Activated CD4-positive, alpha-beta T cell treated with anti-CD3 and anti-CD28 coated beads for 4 hours (primary cell): Measurements from ENCODE around the gene APOLD1.
"Not testable (repeated sequence)": the region's sequence is repeated elsewhere in the genome, so short reads cannot be mapped to it uniquely, and the experiment has no call there.

Experiments used
- DNase-seq, 2 donors: peaks; one replicate each; pipeline ENCODE4 v3.0.0-alpha.2; 2020

APOLD1 gene

DNA sequence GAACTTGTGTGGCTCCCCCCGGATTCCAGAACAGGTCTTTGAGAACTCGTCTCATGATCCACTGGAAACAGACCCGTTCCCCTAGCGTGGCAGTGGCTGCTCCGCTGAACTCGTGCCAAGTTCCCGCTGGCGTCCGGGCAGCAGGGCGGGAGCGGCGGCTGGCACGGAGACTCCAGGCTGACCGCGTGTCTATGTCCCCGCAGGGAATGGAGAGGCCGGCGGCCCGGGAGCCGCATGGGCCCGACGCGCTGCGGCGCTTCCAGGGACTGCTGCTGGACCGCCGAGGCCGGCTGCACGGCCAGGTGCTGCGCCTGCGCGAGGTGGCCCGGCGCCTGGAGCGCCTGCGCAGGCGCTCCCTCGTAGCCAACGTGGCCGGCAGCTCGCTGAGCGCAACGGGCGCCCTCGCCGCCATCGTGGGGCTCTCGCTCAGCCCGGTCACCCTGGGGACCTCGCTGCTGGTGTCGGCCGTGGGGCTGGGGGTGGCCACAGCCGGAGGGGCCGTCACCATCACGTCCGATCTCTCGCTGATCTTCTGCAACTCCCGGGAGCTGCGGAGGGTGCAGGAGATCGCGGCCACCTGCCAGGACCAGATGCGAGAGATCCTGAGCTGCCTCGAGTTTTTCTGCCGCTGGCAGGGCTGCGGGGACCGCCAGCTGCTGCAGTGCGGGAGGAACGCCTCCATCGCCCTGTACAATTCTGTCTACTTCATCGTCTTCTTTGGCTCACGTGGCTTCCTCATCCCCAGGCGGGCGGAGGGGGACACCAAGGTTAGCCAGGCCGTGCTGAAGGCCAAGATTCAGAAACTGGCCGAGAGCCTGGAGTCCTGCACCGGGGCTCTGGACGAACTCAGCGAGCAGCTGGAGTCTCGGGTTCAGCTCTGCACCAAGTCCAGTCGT, 1.5 kb downstream of the APOLD1 start:
- DNase-seq, result peak; percentile 63 to 77

DNA sequence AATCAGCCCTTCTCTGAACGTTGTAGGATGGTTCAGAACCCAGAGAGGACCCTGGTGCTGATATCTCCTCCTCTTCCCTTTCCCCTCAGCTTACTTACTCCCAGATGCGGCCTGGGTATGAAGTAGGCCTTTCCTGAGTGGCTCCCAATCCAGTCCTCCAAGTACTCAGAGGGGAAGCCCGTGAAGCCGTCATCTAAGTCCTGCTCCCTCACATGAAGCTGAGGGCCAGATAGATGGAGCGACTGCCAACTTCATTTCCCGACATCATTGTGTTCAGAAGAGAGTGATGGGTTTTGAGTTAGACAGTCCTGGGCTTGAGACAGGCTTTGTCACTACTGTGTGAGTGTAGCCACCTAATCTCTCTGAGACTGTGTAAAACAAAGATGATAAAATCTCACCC, 2.7 kb downstream of the APOLD1 start:
- DNase-seq, result no peak

DNA sequence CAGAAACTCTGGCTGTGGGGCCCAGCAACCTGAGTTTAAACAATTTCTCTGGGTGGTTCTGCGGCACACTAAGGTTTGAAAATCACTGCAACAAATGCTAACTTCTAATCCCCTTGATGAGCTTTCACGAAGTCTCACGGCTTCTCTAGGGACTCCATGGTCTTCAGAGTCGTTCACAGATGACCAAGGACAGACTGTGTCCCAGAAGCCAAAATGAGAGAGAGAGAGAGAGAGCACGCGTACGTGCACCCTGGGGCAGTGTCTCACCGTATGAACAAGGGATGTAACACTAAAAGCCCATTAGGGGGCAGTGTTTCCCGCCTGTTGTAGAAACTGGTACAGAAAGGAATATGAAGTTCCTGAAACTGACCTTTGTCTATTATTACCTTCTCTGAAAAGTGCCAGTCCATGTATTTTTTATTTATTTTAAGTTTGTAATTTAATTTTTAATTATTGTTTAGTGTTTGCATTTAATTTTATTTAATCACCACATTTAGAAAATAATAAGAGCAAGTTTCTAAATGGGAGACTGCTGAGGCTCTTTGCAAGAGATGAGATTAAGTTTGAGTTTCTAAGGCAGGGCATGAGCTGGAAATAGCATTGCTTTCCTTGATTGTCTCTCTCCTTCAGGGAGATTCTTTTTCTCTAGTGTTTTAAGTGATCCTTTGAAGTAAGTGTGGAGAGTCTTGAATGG, 3.4 kb downstream of the APOLD1 start:
- DNase-seq, result peak; percentile 62 to 65

DNA sequence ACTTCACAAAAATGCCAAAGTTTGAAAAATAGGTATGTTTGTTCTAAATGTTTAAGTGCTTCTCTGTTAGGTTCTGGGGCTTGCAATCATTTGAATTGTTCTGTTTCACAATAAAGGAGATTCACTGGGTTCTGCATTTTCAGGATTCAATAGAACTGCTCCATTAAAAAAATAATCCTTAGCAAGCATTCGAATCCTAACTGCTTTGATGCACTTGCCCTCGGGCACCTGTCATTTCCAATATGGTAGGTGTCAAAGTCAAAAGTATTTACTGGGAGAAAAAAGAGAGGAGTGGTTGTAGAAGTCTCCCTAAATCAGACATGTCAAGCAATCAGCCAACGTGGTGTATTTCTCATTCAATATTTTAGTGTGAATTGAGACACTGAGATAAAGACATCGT, 5.5 kb downstream of the APOLD1 start:
- DNase-seq, result no peak

DNA sequence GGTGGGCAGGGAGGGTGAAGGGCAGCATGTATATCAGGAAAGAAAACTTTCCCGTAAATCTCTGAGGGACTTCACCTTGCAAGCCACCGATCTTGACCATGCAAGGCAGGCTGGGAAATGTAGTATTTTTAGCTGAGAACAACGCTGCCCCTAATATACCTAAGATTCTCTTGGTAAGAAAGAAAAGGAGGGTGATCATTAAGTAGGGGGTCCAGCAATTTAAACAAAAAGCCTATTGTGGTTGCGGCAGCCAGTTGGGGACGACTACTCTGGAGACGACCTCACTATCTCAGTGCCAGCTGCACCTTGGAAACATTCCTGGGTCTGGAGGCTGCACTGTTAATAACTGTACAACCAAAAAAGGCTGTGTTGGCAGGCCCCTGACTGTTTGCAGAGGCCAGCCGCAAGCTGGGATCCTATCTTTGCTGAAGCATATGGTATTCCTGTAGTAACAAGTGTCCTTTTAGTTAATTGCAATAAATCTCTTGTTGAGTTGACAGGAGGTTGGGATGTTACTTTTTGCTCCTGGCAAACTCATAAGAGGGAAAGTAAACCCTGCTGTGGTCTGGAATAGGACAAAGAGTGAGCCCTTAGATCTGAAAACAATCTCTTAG, 6.4 kb downstream of the APOLD1 start:
- no peak for DNase-seq

DNA sequence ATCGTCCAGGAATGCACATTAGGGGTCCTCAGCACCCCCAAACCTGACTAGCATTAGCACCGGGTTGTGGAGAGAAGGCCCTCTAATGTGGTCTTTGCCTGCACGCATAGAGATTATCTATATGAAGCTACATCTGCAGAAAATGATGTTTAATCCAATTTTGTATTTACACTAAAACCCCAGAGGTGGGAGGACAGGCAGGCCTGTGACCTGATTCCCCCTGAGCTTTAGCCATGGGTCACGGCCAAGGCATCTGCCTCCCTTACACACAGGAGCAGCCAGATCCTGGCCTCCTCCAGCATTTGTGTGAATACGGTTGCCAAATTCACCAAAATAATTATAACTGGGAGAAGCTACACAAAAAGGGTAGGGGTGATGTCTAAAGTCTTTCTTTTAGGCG, 7.0 kb downstream of the APOLD1 start:
- DNase-seq, result no peak

DNA sequence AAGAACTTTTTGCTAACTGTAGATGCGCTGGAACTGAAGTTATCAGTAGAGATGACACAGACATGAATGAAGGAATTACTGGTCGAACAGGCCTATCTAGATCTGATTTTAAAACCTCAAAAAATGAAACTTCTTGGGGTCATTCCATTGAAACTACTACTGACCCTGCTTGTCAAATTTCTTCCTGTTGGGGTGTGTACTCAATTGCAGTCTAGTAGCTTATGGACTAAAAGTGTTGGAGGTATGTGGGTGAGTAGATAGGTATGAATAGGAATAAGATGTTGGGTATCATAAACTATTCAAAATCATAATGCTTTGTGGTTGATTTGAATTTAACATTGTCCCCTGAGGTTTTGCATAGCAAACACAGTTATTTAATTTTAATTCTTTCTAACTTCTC, 9.2 kb downstream of the APOLD1 start:
- no peak for DNase-seq

DNA sequence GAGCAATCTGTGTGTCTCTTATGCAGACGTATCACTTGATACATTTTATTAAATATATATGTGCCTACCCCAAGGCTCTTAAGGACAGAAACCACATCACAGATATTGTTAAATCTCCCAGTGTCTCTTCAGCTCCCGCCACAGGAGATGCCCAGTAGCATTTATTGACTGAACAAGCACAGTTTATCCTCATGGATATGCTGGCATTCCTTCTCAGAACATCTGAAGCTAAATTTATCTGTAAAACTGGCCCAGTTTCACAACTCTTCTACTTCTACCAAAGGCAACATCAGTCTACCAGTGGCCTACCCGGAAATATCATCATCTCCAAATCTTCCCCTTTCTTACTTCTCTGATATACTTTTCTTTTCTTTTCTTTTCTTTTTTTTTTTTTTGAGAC, 10.7 kb downstream of the APOLD1 start:
- no peak for DNase-seq

DNA sequence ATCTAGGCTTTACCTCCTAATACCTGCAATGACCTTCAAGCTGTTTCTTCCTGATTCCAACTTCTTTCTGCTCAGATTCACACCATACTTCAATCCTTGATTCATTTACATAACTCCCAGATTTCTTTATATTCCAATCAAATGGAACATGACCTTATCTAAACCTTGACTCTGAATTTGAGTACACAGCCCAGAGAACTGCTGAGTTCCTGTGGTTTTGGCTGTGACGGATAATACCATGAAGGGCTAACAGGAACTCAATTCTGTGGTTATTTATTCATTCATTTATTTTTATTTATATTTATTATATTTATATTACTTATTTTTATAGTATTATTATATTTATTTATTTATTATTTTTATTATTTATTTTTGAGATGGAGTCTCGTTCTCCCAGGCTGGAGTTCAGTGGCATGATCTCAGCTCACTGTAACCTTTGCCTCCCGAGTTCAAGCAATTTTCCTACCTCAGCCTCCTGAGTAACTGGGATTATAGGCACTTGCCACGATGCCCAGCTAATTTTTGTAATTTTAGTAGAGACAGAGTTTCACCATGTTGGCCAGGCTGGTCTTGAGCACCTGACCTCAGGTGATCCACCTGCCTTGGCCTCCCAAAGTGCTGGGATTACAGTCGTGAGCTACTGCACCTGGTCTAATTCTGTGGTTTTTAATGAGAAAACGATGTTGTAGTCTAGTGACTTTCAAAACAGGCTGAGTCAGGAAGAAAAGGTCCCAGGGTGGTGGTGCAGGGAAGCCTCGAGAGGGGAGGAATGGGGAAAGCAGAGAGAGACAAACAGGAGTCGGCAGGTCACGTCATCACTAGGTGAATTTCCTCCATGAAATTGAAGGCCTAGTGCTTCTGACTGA, 11.7 kb downstream of the APOLD1 start:
- no peak for DNase-seq

DNA sequence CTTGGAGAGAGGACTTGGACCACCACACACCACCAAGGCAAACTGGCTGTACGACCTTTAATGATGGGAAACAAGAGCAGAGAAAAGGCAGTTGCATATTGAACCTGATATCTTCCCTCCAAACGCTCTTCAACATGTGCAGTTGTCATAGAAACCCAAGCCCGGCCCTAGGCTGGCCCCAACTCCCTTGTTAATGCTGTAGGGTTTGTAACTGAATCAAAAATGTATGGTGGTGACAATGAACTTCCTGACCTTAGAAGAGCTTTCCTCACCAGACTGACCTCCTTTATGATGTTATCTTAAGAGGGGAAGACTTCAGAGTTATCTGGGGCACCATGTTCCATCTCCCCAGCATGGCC, 12.3 kb downstream of the APOLD1 start:
- no peak for DNase-seq

DNA sequence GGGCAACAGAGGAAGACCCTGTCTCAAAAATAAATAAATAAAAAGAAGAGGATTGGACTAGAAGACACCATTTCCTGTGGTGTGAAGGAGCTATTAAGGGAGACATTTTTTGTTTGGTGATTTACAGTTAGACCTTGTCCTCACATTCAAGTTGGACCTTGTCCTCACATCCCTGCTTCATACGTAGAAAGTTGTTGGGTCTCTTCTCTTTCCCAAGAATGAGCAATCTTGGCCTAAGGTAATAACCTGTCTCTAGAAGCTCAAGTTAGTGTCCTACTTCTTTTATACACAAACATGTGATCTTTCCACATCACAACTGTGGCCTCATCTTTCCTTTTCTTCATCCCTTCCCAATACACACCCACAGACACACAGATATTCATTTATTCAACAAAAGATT, 13.0 kb downstream of the APOLD1 start:
- no peak for DNase-seq

DNA sequence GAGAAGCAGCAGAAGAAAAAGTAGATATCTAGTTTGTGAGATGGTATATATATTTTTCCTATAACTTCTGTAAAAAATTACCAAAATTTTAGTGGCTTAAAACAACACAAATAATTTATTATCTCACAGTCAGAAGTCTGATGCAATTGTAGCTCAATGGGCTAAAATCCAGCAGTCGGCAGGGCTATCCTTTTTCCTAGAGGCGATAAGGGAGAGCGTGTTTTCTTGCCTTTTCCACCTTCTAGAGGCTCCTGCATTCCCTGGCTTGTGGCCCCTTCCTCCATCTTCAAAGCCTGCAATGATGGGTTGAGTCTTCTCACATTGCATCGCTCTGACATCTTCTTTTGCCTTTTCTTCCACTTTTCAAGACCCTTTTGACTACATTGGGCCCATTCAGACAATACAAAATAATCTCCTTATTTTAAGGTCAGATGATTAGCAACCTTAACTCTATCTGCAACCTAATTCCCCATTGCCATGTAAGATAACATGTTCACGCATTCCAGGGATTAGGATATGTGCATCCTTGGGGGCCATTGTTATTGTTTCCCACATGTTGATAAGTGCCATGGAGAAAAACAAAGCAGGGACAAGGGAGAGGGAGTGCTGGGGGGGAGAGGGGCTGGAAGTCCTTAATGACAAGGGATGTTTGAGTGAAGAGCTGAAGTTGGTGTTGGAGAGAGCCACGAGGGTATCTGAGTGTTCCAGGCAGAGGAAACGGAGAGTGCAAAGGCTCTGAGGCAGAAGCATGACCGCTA, 13.9 kb downstream of the APOLD1 start:
- no peak for DNase-seq

DNA sequence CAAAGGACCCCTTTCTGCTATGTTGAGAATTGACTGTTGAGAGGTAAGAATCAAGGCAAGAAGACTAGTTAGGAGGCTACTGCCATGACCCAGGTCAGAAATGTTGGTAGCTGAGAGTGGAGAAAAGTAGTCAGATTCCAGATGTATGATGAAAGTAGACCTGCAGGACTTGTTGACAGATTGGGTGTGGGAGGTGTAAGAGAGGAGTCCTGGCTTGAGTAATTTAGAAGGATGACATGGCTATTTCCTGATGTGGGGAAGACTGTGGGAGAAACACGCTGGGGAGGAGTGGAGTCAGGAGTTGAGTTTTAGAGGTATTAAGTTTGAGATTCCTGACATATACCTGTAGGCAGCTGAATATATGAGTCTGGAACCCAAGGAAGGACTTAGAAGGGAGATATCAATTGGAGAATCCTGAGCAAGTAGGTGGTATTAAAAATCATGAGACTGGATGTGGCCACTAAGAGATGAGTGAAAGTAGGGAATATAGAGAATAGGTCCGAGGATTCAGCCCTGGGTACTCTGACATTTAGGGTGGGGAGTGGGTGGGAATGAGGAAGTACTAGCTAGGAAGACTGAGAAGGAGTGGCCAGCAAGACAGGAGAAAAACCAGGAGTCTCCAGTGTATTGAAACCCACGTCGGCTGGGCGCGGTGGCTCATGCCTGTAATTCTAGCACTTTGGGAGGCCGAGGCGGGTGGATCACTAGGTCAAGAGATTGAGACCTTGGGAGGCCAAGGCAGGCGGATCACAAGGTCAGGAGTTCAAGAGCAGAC, 15.1 kb downstream of the APOLD1 start:
- DNase-seq, result no peak

DNA sequence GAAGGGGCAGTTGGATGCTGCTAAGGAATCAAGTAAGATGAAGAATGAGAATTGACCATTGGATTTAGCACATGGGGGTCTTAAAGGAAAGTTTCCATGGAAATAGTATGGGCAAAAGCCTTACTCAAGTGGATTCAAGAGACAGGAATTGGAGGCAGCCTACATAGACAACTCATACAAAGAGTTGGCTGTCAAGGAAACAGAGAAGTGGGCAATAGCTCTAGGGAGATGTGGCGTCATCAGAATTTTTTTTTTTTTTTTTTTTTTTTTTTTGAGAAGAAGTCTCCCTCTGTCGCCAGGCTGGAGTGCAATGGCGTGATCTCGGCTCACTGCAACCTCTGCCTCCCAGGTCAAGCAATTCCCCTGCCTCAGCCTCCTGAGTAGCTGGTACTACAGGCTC, 16.2 kb downstream of the APOLD1 start:
- DNase-seq, result not testable (repeated sequence)

DNA sequence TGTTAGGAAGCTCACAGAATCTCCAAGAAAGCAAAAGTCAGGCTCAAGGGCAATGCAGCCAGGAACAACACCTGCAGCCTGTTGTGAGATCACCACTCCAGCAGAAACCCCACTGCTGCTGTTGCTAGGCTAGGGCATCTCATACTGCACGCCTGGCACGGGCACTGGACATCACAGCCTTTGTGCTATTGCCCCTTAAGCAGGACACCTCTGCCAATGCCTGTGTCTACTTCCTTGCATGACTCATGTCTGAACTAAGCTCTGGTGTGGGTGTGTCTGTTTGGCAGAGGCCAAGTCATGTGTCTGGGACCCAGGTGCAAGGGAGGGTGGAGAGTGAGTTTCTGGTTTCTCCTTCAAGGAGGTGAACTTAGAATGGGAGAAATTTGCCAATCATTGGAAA, 17.7 kb downstream of the APOLD1 start:
- DNase-seq, result peak; percentile 31 to 61

DNA sequence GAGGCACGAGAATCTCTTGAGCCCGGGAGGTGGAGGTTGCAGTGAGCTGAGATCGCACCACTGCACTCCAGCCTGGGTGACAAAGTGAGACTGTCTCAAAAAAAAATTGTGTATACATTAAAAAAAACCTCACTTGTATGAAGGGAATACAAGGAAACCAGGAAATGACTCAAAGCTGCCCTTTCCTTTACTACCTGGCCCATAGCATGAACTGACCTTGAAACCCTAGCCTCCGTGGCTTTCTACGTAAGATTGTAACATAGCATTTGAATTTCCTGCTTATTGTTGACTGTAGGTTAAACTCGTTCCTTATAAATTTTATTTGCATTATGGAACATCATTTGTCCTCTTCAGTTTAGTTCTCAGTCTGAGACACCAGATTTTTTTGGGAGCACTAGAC, 18.6 kb downstream of the APOLD1 start:
- no peak for DNase-seq

DNA sequence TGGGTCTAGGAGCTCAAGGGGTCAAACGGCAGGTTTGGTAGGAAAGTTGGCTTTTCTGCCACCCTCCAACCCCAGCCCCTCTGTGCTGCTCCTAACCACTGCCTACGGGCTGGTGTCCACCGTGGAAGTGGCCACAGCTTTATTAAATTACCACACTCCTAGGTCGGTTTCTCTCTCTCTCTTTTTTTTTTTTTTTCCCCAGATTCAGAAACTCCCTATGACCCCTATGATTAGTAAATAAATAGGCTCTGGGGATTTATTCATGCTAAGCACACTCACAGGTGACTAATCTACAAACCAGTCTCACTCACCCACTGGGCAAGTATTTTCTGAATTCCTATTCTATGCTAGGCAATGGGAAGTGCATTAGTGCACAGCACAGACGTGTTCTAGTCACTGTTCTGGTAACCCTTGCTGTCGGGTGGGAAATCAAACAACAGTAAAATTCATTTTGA, 19.0 kb downstream of the APOLD1 start:
- DNase-seq, result no peak

DNA sequence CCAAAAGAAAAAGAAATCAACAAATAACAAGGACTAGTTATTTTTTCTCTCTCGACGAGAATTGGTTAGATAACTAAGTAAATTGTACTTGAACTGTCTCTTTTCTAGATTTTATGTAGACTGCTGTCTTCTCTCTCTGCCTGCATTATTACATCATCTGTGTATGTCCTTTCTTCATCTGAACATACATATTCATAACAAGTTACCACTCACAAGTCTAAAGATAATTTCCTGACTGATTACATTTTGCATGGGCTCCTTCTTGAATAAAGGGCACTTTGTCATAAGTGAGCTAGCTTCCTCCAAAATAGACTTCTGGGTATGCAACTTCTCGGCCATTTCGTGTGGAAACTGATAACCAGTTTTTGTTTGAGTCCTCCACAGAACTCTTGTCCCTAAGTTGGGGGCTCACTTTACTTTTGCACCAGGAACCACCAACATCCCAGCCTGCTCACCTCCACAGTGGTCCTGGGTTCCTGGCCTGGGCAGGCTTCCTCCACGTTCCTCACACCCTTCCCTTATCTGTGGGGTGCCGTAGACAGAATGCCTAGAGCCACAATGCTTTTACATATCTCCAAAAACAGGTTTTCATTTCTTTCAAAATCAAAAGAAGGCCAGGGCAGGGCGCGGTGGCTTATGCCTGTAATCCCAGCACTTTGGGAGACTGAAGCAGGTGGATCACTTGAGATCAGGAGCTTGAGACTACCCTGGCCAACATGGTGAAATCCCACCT, 21.5 kb downstream of the APOLD1 start:
- DNase-seq, result no peak

DNA sequence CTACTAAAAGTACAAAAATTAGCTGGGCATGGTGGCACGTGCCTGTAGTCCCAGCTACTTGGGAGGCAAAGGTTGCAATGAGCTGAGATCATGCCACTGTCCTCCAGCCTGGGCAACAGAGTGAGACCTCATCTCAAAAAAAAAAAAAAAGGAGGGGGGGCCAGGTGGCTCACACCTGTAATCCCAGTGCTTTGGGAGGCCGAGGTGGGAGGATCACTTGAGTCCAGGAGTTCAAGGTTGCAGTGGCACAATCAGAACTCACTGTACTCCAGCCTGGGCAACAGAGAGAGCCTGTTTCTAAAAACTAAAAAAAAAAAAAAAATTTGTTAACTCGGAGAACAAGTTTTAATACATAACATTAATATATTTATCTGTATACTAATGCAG, 22.1 kb downstream of the APOLD1 start:
- not testable (repeated sequence) for DNase-seq

DNA sequence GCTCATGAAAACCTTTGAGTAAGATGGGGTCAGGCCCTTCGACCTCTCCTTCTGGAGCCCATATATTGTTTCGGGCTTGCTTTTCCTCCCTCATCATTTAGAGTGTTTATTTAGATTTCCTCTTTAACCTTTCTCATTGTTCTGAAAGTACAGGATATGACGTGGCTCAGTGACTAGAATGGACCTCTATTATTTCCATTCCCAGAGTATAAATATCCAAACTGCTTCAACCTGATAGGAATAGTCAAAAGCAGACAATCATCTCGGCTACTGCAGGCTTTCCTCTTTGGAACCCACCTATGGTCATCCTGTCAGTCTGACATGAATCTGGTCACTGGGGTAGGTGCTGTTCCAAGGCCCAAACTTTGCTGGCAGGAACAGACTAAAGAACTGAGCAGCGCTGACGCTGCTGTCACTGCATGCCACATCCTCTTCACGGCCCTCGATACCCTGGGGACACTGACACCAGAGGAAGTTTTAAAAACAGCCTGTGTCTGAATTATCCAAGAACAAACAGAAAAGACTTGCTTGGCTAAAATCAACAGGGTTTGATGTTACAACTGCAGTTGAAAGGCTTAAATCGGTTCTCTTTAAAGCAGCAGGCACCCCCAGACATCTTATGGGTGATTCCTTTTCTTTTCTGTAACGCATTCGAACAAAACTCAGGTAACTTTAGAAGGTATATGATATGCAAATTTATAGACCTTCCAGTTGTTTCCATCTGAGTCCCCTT, 22.7 kb downstream of the APOLD1 start:
- DNase-seq, result peak; percentile 38 to 49
